ENCODE results near the gene PRODH.
"Not testable (repeated sequence)": the region's sequence is repeated elsewhere in the genome, so short reads cannot be mapped to it uniquely, and the experiment has no call there.

Gene PRODH

GRCh38 chr22:18966748-18967147, 30.7 kb upstream of the PRODH start:
- Histone ChIP-seq H3K27me3 (ENCODE audit: low read depth, low read length) (no peaks in the 10 kb centered on the region), H3K36me3 (ENCODE audit: control insufficient read depth in 1 of 2, insufficient read depth in 2 of 2, low read length in 2 of 2) (no peaks in the 10 kb centered on the region), H3K4me3 (ENCODE audit: low read depth in 1 of 2, low read length in 2 of 2) (no peak overlapping the region), H3K9me3 (ENCODE audit: control insufficient read depth in 1 of 2, low read length in 2 of 2) (no peaks in the 10 kb centered on the region), H3K4me1 (ENCODE audit: control insufficient read depth in 1 of 2, insufficient read depth in 2 of 2, low read length in 2 of 2) (peaks cover 0 to 10% of the 10 kb centered on the region in 2 donors), H3K27ac (ENCODE audit: low read length) (no peak overlapping the region)

DNA sequence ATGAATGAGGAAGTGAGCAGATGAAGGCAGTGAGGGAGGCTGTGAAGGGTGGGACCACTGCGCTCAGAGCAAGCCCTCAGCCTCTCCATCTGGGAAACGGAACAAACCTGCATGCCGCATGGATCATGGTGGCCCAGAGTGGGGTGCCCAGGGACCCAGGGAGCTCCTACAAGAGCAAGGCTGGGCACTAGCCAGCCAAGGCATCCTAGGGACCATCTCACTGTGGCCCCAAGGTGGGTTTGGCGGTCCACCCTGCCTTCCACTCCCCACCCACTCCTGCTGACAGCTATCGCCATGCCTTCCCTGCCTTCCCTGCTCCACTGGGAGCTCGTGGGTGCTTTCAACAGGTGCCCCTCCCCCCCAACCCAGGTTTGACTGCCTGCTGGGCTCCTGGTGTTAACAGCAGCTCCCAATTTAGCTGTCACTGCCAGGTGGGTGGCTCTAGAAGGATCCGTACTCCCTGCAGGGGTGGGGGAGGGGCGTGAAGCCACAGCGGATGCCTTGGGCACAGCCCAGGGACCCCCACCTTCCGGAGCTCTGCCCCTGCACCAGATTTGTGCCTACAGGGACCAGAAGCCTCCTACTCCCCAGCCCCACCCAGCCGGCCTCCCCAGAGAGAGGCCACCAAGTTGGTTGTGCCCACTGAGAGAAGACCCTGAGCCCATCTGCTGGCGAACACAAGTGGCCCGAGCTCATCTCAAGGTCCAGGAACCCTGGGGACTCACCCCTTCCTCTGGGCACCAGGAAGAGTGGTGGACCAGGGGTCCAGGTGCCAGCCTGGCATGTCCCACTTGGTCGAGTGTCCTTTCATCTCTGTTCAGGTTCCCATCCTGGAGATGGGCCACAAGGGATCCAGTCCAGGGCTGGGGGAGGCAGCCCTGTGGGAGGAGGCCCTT, 29.7 kb upstream of the PRODH start:
- Histone ChIP-seq H3K27ac (ENCODE audit: low read length) (no peak overlapping the region), H3K27me3 (ENCODE audit: low read depth, low read length) (no peaks in the 10 kb centered on the region), H3K9me3 (ENCODE audit: control insufficient read depth in 1 of 2, low read length in 2 of 2) (no peaks in the 10 kb centered on the region), H3K4me1 (ENCODE audit: control insufficient read depth in 1 of 2, insufficient read depth in 2 of 2, low read length in 2 of 2) (peaks cover 0 to 7% of the 10 kb centered on the region in 2 donors), H3K4me3 (ENCODE audit: low read depth in 1 of 2, low read length in 2 of 2) (no peak overlapping the region), H3K36me3 (ENCODE audit: control insufficient read depth in 1 of 2, insufficient read depth in 2 of 2, low read length in 2 of 2) (no peaks in the 10 kb centered on the region)

GRCh38 chr22:18964501-18965265, 28.6 kb upstream of the PRODH start:
- H3K4me1 ChIP-seq (ENCODE audit: control insufficient read depth in 1 of 2, insufficient read depth in 2 of 2, low read length in 2 of 2); H3K27me3 ChIP-seq (ENCODE audit: low read depth, low read length); H3K36me3 ChIP-seq (ENCODE audit: control insufficient read depth in 1 of 2, insufficient read depth in 2 of 2, low read length in 2 of 2); H3K9me3 ChIP-seq (ENCODE audit: control insufficient read depth in 1 of 2, low read length in 2 of 2); H3K27ac ChIP-seq (ENCODE audit: low read length); H3K4me3 ChIP-seq (ENCODE audit: low read depth in 1 of 2, low read length in 2 of 2): not testable (repeated sequence)

- not testable (repeated sequence) for H3K27ac ChIP-seq (ENCODE audit: low read length); H3K4me3 ChIP-seq (ENCODE audit: low read depth in 1 of 2, low read length in 2 of 2); H3K36me3 ChIP-seq (ENCODE audit: control insufficient read depth in 1 of 2, insufficient read depth in 2 of 2, low read length in 2 of 2); H3K4me1 ChIP-seq (ENCODE audit: control insufficient read depth in 1 of 2, insufficient read depth in 2 of 2, low read length in 2 of 2); H3K27me3 ChIP-seq (ENCODE audit: low read depth, low read length); H3K9me3 ChIP-seq (ENCODE audit: control insufficient read depth in 1 of 2, low read length in 2 of 2)
These were observed 28.0 kb upstream of the PRODH start for GRCh38 chr22:18964051-18964450.

DNA sequence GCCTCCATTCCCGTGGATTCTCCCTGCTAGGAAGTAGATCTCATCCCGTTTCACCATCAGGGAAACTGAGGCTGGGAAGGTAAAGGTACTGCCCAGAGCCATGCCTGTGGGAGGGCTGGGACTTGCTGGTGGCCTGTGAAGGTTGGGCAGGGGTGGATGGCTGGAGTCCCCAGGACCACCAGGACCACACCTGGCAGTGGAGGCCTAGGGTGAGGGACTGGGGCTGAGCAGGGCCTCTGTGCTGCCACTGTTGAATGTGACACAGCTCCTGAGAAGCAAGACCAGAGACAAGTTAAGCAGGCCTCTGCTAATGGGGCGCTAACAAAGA, 26.2 kb upstream of the PRODH start:
- Histone ChIP-seq H3K36me3 (ENCODE audit: control insufficient read depth in 1 of 2, insufficient read depth in 2 of 2, low read length in 2 of 2) (no peaks in the 10 kb centered on the region), H3K27me3 (ENCODE audit: low read depth, low read length) (no peaks in the 10 kb centered on the region), H3K27ac (ENCODE audit: low read length) (no peak overlapping the region), H3K4me3 (ENCODE audit: low read depth in 1 of 2, low read length in 2 of 2) (no peak overlapping the region), H3K4me1 (ENCODE audit: control insufficient read depth in 1 of 2, insufficient read depth in 2 of 2, low read length in 2 of 2) (no peaks in the 10 kb centered on the region), H3K9me3 (ENCODE audit: control insufficient read depth in 1 of 2, low read length in 2 of 2) (no peaks in the 10 kb centered on the region)

DNA sequence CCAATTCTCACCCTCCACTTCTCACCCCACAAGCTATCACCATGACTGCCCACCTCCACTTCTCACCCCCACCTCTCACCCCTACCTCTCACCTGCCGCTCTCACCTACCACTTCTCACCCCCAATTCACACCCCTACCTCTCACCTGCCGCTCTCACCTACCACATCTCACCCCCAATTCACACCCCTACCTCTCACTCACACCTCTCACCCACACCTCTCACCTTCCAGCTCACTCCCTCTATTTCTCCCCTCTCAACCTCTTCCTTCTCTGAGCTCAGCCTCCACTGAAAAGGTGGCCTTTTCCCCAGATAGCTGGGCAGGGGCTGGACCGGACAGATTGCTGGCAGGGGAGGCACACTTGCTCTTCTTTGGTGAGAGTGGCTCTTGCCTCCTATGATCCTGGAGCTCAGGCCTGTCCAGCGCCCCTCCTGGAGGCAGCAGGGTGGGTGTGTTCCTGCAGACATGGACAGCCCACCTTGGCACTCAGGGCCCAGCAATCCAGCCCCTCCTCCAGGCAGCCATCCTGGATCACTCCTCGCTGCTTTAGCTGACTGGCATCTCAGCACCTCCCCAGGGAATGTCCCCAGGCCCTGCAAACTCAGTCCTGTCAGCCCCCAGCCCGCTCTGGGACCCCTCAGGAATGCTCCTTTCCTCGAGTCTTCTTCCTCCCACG, 25.7 kb upstream of the PRODH start:
- H3K9me3 ChIP-seq (ENCODE audit: control insufficient read depth in 1 of 2, low read length in 2 of 2); H3K27ac ChIP-seq (ENCODE audit: low read length); H3K36me3 ChIP-seq (ENCODE audit: control insufficient read depth in 1 of 2, insufficient read depth in 2 of 2, low read length in 2 of 2); H3K27me3 ChIP-seq (ENCODE audit: low read depth, low read length); H3K4me1 ChIP-seq (ENCODE audit: control insufficient read depth in 1 of 2, insufficient read depth in 2 of 2, low read length in 2 of 2); H3K4me3 ChIP-seq (ENCODE audit: low read depth in 1 of 2, low read length in 2 of 2): not testable (repeated sequence)

- not testable (repeated sequence) for H3K4me1 ChIP-seq (ENCODE audit: control insufficient read depth in 1 of 2, insufficient read depth in 2 of 2, low read length in 2 of 2); H3K27ac ChIP-seq (ENCODE audit: low read length); H3K27me3 ChIP-seq (ENCODE audit: low read depth, low read length); H3K36me3 ChIP-seq (ENCODE audit: control insufficient read depth in 1 of 2, insufficient read depth in 2 of 2, low read length in 2 of 2); H3K9me3 ChIP-seq (ENCODE audit: control insufficient read depth in 1 of 2, low read length in 2 of 2); H3K4me3 ChIP-seq (ENCODE audit: low read depth in 1 of 2, low read length in 2 of 2)
These were observed 25.1 kb upstream of the PRODH start for GRCh38 chr22:18961201-18961600.

- H3K36me3 ChIP-seq (ENCODE audit: control insufficient read depth in 1 of 2, insufficient read depth in 2 of 2, low read length in 2 of 2); H3K4me1 ChIP-seq (ENCODE audit: control insufficient read depth in 1 of 2, insufficient read depth in 2 of 2, low read length in 2 of 2); H3K27ac ChIP-seq (ENCODE audit: low read length); H3K4me3 ChIP-seq (ENCODE audit: low read depth in 1 of 2, low read length in 2 of 2); H3K9me3 ChIP-seq (ENCODE audit: control insufficient read depth in 1 of 2, low read length in 2 of 2); H3K27me3 ChIP-seq (ENCODE audit: low read depth, low read length): not testable (repeated sequence)
These were observed 24.2 kb upstream of the PRODH start for GRCh38 chr22:18960166-18960820.

DNA sequence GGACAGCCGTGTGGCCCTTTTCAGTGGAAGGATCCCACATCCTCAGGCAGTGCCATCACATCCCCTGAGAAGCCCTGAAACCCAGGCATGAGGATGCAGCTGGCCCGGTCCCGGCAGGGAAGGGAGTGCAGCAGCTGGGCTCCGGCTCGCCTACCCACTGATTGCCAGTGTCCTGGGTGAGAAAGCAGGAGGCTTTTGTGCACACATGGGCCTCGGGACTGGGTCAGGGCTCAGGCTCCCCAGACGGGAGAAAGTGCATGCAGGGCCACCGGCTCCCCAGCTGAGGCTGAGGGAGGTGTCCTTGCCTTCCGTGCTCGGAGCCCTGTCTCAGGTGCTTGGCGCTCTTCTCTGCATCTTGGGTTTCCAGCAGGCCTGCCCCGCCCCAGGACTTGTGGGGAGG, 23.6 kb upstream of the PRODH start:
- H3K4me1 ChIP-seq (ENCODE audit: control insufficient read depth in 1 of 2, insufficient read depth in 2 of 2, low read length in 2 of 2); H3K27me3 ChIP-seq (ENCODE audit: low read depth, low read length); H3K36me3 ChIP-seq (ENCODE audit: control insufficient read depth in 1 of 2, insufficient read depth in 2 of 2, low read length in 2 of 2); H3K27ac ChIP-seq (ENCODE audit: low read length); H3K9me3 ChIP-seq (ENCODE audit: control insufficient read depth in 1 of 2, low read length in 2 of 2); H3K4me3 ChIP-seq (ENCODE audit: low read depth in 1 of 2, low read length in 2 of 2): not testable (repeated sequence)

DNA sequence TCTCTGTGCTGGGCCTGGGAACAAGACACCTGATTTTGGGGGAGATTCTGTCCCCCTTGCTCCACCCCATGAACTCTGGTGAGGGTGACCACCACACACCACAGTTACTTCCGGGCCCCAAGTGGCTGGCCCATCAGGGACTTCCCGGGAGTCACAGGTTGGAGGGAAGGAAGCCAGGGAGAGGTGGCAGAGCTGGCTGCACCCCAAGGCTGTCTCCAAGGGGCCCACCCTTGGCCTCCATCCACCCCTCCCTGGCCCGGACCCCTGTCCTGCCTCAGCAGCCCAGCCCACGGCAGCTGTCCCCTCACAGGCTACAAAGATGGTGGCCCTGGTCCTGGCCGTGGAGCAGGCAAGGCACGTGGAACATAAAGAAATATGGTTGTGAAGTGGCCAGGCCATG, 23.2 kb upstream of the PRODH start:
- not testable (repeated sequence) for H3K27me3 ChIP-seq (ENCODE audit: low read depth, low read length); H3K36me3 ChIP-seq (ENCODE audit: control insufficient read depth in 1 of 2, insufficient read depth in 2 of 2, low read length in 2 of 2); H3K27ac ChIP-seq (ENCODE audit: low read length); H3K4me1 ChIP-seq (ENCODE audit: control insufficient read depth in 1 of 2, insufficient read depth in 2 of 2, low read length in 2 of 2); H3K4me3 ChIP-seq (ENCODE audit: low read depth in 1 of 2, low read length in 2 of 2); H3K9me3 ChIP-seq (ENCODE audit: control insufficient read depth in 1 of 2, low read length in 2 of 2)

DNA sequence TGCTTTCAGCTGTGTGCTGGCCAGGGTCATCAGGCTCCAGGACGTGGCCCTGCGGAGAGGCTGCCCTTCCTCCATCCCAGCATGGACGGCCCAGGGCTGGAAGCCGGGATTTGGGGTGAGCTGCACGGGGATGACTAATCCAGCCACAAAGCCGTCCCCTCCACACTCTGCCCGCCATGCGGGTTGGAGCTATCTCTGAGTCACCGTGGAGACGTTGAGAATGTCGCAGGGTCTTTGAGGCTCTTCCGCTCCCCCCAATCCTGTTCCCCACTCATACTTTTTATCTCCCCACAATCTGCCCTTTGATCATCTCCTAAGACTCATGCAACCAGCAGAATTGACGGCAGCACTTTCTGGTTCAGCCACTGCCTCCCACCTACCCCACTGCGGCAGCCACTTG, 22.6 kb upstream of the PRODH start:
- H3K9me3 ChIP-seq (ENCODE audit: control insufficient read depth in 1 of 2, low read length in 2 of 2); H3K4me1 ChIP-seq (ENCODE audit: control insufficient read depth in 1 of 2, insufficient read depth in 2 of 2, low read length in 2 of 2); H3K27ac ChIP-seq (ENCODE audit: low read length); H3K4me3 ChIP-seq (ENCODE audit: low read depth in 1 of 2, low read length in 2 of 2); H3K27me3 ChIP-seq (ENCODE audit: low read depth, low read length); H3K36me3 ChIP-seq (ENCODE audit: control insufficient read depth in 1 of 2, insufficient read depth in 2 of 2, low read length in 2 of 2): not testable (repeated sequence)

All from muscle layer of duodenum (tissue), 2 donors.